ENCODE results near the gene ART1. TPM values are rescaled to one million over a fixed set of nuclear protein-coding genes. Genes with fewer than 3 reads are reported as not detected.

The ART1 gene
- total and polyA plus RNA-seq, 2 of the 4 experiments (the other 2 are of a cell fraction) = not detected

GRCh38 chr11:3710485-3711259 lies 65.7 kb downstream of the ART1 start:
- dilution Hi-C loops (cut with HindIII; ENCODE audit: low sequenced_read_pairs, unreplicated experiment) = no loop called here
- Histone ChIP-seq H3K14ac (replicated peaks; ENCODE audit: low read depth, low read length) (no peak overlapping the region), H3K4me2 (ENCODE audit: low read depth, low read length) (no peak overlapping the region), H4K5ac (ENCODE audit: low read depth, low read length) (0 out of 2 replicates have a peak overlapping the region, but pooled peaks have one; percentile 3), H3K79me1 (ENCODE audit: low read depth in 1 of 2, low read length in 2 of 2) (peaks cover 32 to 36% of the 10 kb centered on the region in 2 experiments), H2BK20ac (ENCODE audit: low read depth, low read length) (no peak overlapping the region), H3K4ac (ENCODE audit: low read depth, low read length) (no peak overlapping the region), H2AK9ac (replicated peaks; ENCODE audit: low read depth, low read length, poor library complexity) (no peak overlapping the region), H4K20me1 (ENCODE audit: insufficient read depth, low read length) (0 out of 2 replicates have a peak, but pooled peaks cover 3% of the 10 kb centered on the region), H3K56ac (ENCODE audit: extremely low read depth, insufficient read depth, low read length) (no peak overlapping the region), H2BK15ac (ENCODE audit: low read depth, low read length) (no peak overlapping the region), H2BK5ac (ENCODE audit: low read depth, low read length, poor library complexity, severe bottlenecking) (peak overlapping the region; percentile 79), H3K4me3 (ENCODE audit: insufficient read depth, low read depth, low read length) (no peak overlapping the region), H3K27me3 (ENCODE audit: control insufficient read depth, insufficient read depth, low read length) (no peaks in the 10 kb centered on the region), H2BK120ac (ENCODE audit: low read depth, low read length) (no peak overlapping the region), H3K9ac (ENCODE audit: low read depth, low read length) (no peak overlapping the region), H2AK5ac (ENCODE audit: low read depth, low read length) (no peak overlapping the region), H2AFZ (replicated peaks; ENCODE audit: low read length, poor library complexity) (no peak overlapping the region), H3K4me1 (ENCODE audit: control insufficient read depth, insufficient read depth, low read length) (peaks cover 3% of the 10 kb centered on the region), H3K36me3 (ENCODE audit: control insufficient read depth, insufficient read depth, low read length) (peaks cover 28% of the 10 kb centered on the region), H3K9me3 (ENCODE audit: control insufficient read depth, insufficient read depth, low read length) (no peaks in the 10 kb centered on the region), H3K27ac (ENCODE audit: insufficient read depth, low read length) (peak overlapping the region; percentile 88; the same call in 1 of the 2 replicates), H4K8ac (ENCODE audit: low read depth in 2 of 2, low read length in 2 of 2) (no peak overlapping the region), H3K9me1 (ENCODE audit: insufficient read depth, low read length) (no peaks in the 10 kb centered on the region; the same call in 1 of the 2 replicates), H3K23ac (ENCODE audit: low read depth, low read length) (no peak overlapping the region), H3K18ac (ENCODE audit: low read depth, low read length) (peak overlapping the region; percentile 64), H4K91ac (ENCODE audit: insufficient read depth, low read depth, low read length) (no peak overlapping the region)
- ATAC-seq (ENCODE audit: low read depth) (peak; percentile 61), DNase-seq (peak; percentile 24)
- POLR2A ChIA-PET (ENCODE audit: unreplicated experiment) = interaction anchor here (0.6 kb wide), 1 partner anchor 249 kb away, joined by 4 read pairs; no protein-coding TSS in a partner anchor
- in situ Hi-C loops (cut with MboI; ENCODE audit: low sequenced_read_pairs) = no loop called here
- WGBS, 2 experiments (ENCODE audit: extremely low coverage in 2 of 2, insufficient read length in 1 of 2) = no CpG with 5 or more reads among the region's 4 CpGs
- TF ChIP-seq USF2 (IDR thresholded peaks at IDR 0.05; ENCODE audit: low read depth, low read length) (no peak), POLR2A (IDR thresholded peaks at IDR 0.05; ENCODE audit: low read depth, low read length) (no peak), RAD21 (IDR thresholded peaks at IDR 0.05; ENCODE audit: low read length) (no peak), MXI1 (IDR thresholded peaks at IDR 0.05; ENCODE audit: borderline replicate concordance, low read depth, low read length) (no peak), CEBPB (IDR thresholded peaks at IDR 0.05; ENCODE audit: low read depth, low read length) (0 out of 2 replicates have a peak, but pooled peaks have one; percentile 20)
- CTCF ChIA-PET = interaction anchor here (1.0 kb wide), 1 partner anchor 14 kb away, joined by 3 read pairs; no protein-coding TSS in a partner anchor
- no TSS peak for BruUV-seq (replicated peaks)
- intact Hi-C loops (cut with micrococcal nuclease) = no loop called here

Data from IMR-90 (cell line).